Smooth muscle cell of the brain vasculature (primary cell): ENCODE results near the gene LTBP4.

Experiments used
- DNase-seq: peaks from one replicate; pipeline ENCODE4 v3.0.0-alpha.2; 2012; ENCODE audit warnings: low read depth, low spot score

LTBP4 gene

GRCh38 chr19:40594657-40595091 is 6.5 kb upstream of the LTBP4 start:
- no peak for DNase-seq

- no peak for DNase-seq
Measured at GRCh38 chr19:40596608-40597328, 4.4 kb upstream of the LTBP4 start.

GRCh38 chr19:40597329-40597838 is 3.8 kb upstream of the LTBP4 start:
- DNase-seq, result no peak

GRCh38 chr19:40598121-40598917 is 2.9 kb upstream of the LTBP4 start:
- DNase-seq, result peak; percentile 70

GRCh38 chr19:40598918-40599307 is 2.3 kb upstream of the LTBP4 start:
- DNase-seq, result no peak

GRCh38 chr19:40599331-40599901 is 1.8 kb upstream of the LTBP4 start:
- no peak for DNase-seq

- DNase-seq, result no peak
Measured at GRCh38 chr19:40599902-40600569, 1.1 kb upstream of the LTBP4 start.

- DNase-seq, result no peak
Measured at GRCh38 chr19:40600570-40601133, 517 bp upstream of the LTBP4 start.

- DNase-seq, result no peak
Measured at GRCh38 chr19:40603071-40603388, 1.9 kb downstream of the LTBP4 start.

- peak; percentile 94 for DNase-seq
Measured at GRCh38 chr19:40603389-40604170, 2.4 kb downstream of the LTBP4 start.

GRCh38 chr19:40604171-40604646 is 3.0 kb downstream of the LTBP4 start:
- DNase-seq, result no peak

- no peak for DNase-seq
Measured at GRCh38 chr19:40604647-40605215, 3.6 kb downstream of the LTBP4 start.

- no peak for DNase-seq
Measured at GRCh38 chr19:40605216-40605971, 4.2 kb downstream of the LTBP4 start.

GRCh38 chr19:40607311-40608239 is 6.4 kb downstream of the LTBP4 start:
- no peak for DNase-seq

GRCh38 chr19:40608240-40608621 is 7.1 kb downstream of the LTBP4 start:
- no peak for DNase-seq

GRCh38 chr19:40608957-40609356 is 7.8 kb downstream of the LTBP4 start:
- DNase-seq, result no peak

GRCh38 chr19:40609561-40610395 is 8.6 kb downstream of the LTBP4 start:
- DNase-seq, result no peak
